ENCODE data around the gene SEZ6L.
A peak's percentile ranks its signal among the peaks of the same experiment; 100 is the strongest.

SEZ6L gene

GRCh38 chr22:26362471-26362870 is 193.2 kb downstream of the SEZ6L start:
- DNase-seq (ENCODE audit: low spot score) = no peak
- in situ Hi-C loops (cut with MboI; ENCODE audit: low sequenced_read_pairs, unreplicated experiment) = no loop called here
- no peak for TF ChIP-seq CTCF (IDR thresholded peaks at IDR 0.05; ENCODE audit: borderline replicate concordance, control extremely low read depth, extremely low read depth, insufficient read depth, missing control alignments)

GRCh38 chr22:26364066-26365015 is 195.1 kb downstream of the SEZ6L start:
- DNase-seq (ENCODE audit: low spot score) = peak; percentile 50
- peak; percentile 68 for TF ChIP-seq CTCF (IDR thresholded peaks at IDR 0.05; ENCODE audit: borderline replicate concordance, control extremely low read depth, extremely low read depth, insufficient read depth, missing control alignments)
- in situ Hi-C loops (cut with MboI; ENCODE audit: low sequenced_read_pairs, unreplicated experiment) = no loop called here

DNA sequence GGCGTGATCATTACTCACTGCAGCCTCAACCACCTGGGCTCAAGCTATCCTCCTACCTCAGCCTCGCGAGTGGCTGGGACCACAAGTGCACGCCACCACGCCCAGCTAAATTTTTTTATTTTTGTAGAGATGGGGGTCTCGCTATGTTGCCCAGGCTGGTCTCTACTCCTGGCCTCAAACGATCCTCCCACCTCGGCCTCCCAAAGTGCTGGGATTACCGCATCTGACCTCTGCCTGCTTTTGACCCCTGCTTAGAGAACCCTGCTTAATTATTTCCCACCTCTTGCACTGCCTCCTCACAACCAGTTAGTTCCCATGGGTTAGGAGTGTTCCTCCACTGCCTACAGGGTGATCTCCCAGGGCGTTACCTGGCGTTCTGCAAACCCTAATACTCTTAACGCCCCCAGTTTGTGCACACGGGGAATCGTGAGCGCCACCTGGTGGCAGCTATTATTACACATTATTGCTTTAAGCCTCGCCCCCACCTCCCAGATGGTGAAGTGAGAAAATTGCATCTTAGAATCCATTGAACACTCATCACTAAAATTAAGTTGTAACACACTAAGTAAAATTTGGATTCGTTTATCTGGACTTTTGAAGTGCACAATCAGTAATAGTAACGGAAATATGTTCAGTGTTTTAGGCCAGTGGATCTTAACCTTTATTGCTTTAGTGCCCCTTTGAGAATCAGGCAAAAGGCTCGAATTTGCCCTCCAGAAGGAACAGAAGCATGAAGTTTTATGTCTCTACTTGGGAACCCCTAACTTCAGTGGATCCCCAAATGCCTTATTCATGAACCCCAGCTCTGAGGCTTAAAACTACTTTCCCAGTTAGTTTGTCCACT is 198.4 kb downstream of the SEZ6L start:
- peak; percentile 63 for DNase-seq (ENCODE audit: low spot score)
- peak; percentile 69 for TF ChIP-seq CTCF (IDR thresholded peaks at IDR 0.05; ENCODE audit: borderline replicate concordance, control extremely low read depth, extremely low read depth, insufficient read depth, missing control alignments)
- in situ Hi-C loops (cut with MboI; ENCODE audit: low sequenced_read_pairs, unreplicated experiment) = no loop called here

- no peak for TF ChIP-seq CTCF (IDR thresholded peaks at IDR 0.05; ENCODE audit: borderline replicate concordance, control extremely low read depth, extremely low read depth, insufficient read depth, missing control alignments)
- in situ Hi-C loops (cut with MboI; ENCODE audit: low sequenced_read_pairs, unreplicated experiment) = no loop called here
- DNase-seq (ENCODE audit: low spot score) = no peak
Observed at GRCh38 chr22:26372890-26373289, 203.6 kb downstream of the SEZ6L start.

DNA sequence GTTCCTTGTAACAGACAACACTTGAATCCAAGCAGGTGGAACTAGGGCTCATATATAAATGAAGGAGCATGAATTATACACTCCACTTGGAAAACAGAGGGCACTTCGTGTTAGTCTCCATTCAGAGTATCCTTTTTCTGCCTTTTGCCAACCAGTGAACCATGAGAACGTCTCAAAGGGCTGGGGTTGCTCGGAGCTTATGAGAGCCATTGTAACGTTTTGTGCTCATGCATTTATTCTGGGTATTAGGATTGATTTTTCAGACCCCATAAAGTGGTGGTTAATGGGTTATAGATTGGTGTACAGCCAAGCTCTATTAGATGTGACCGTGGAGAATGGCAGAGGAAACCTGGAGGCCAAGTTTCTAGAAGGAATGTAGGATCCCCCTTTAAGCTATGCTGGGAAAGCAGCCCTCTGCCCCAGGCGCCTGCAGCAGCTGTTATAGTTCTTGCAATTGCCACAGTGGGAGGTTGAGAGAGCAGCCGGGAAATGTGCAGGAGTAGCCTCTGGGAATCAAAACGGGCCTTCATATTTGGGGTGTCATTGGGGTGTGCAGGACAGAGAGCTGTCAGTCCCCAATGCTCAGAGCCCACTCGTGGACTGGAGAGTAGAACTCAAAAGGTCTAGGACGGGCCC is 205.2 kb downstream of the SEZ6L start:
- in situ Hi-C loops (cut with MboI; ENCODE audit: low sequenced_read_pairs, unreplicated experiment) = no loop called here
- TF ChIP-seq CTCF (IDR thresholded peaks at IDR 0.05; ENCODE audit: borderline replicate concordance, control extremely low read depth, extremely low read depth, insufficient read depth, missing control alignments) = no peak
- no peak for DNase-seq (ENCODE audit: low spot score)

DNA sequence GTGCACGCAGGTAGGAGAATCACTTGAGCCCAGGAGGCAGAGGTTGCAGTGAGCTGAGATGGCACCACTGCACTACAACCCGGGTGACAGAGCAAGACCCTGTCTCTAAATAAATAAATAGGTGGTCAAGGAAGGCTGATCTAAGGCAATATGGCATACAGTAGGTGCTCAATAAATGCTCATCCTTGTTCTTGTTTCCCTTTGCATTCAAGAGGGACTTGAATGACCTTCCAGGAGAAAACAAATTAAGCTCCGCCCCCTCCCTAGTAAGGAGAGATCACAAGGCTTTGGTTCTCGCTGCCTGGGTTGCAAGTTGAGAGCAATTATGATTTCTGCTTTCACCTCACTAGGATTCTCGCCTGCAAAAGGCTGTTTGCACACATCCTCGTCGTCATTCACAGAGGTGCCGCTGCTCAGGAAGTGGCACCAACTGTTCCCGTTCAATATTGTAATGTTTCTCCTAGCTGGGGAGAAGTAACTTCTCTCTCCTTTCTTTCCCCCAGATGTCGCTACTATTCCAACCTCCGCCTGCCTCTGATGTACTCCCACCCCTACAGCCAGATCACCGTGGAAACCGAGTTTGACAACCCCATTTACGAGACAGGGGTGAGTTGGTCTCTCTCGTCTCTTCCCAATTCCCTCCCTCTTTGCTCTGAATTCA is 208.0 kb downstream of the SEZ6L start:
- in situ Hi-C loops (cut with MboI; ENCODE audit: low sequenced_read_pairs, unreplicated experiment) = no loop called here
- peak; percentile 7 for TF ChIP-seq CTCF (IDR thresholded peaks at IDR 0.05; ENCODE audit: borderline replicate concordance, control extremely low read depth, extremely low read depth, insufficient read depth, missing control alignments)
- DNase-seq (ENCODE audit: low spot score) = no peak

Data from GM13976 (cell line).